Activated CD4-positive, alpha-beta T cell treated with anti-CD3 and anti-CD28 coated beads for 36 hours (primary cell): ENCODE data around the gene ZNF398. TPM values are rescaled to one million over a fixed set of nuclear protein-coding genes. Genes with fewer than 3 reads are reported as not detected.
"Not testable (repeated sequence)": the region's sequence is repeated elsewhere in the genome, so short reads cannot be mapped to it uniquely, and the experiment has no call there.

Experiments
- ATAC-seq: fragments of 200-7000 bp; cut with Tn5 transposase; one replicate; pipeline ENCODE4 v1.10.0; 2021; ENCODE audit warnings: mild to moderate bottlenecking, moderate library complexity
- CTCF ChIA-PET: fragments of 350-600 bp; sonication (Branson Sonifier 250); formaldehyde crosslinking; loops from one replicate; lab custom pipeline; 2021; ENCODE audit warnings: antibody characterized with exemption; lab: Charles Lee
- POLR2A ChIA-PET: fragments of 350-600 bp; sonication (Branson Sonifier 250); formaldehyde crosslinking; loops from one replicate; lab custom pipeline; 2021; ENCODE audit warnings: antibody characterized with exemption, inconsistent platforms; lab: Charles Lee
- DNase-seq: peaks from one replicate; pipeline ENCODE4 v3.0.0-alpha.2; 2020
- H3K27ac Mint-ChIP-seq: one replicate; pipeline ENCODE4 v1.8.0; 2021; ENCODE audit warnings: mixed read lengths
- H3K27me3 Mint-ChIP-seq: one replicate; pipeline ENCODE4 v1.8.0; 2021; ENCODE audit warnings: mixed read lengths
- H3K36me3 Mint-ChIP-seq: one replicate; pipeline ENCODE4 v1.8.0; 2021; ENCODE audit warnings: low read depth, mixed read lengths
- H3K4me1 Mint-ChIP-seq: one replicate; pipeline ENCODE4 v1.8.0; 2021; ENCODE audit warnings: mixed read lengths
- H3K4me3 Mint-ChIP-seq: one replicate; pipeline ENCODE4 v1.8.0; 2021; ENCODE audit warnings: mild to moderate bottlenecking, moderate library complexity, mixed read lengths
- H3K9me3 Mint-ChIP-seq: one replicate; pipeline ENCODE4 v1.8.0; 2021; ENCODE audit warnings: low read depth, mixed read lengths
- intact Hi-C, 2 experiments: fragments of 100-400 bp; cut with DNase I in 1 of 2; cut with micrococcal nuclease in 1 of 2; formaldehyde crosslinking; loops; one replicate each; pipeline versions ENCODE4 v1.14.2 to v1.15.1; 2022 to 2024; cut with DNase I, micrococcal nuclease
- total RNA-seq, 2 experiments: library from RNA; stranded (reverse); gene quantifications; one replicate each; pipeline ENCODE4 v1.2.3, GENCODE V29; 2021

The ZNF398 gene
- total RNA-seq, 2 experiments from 2014 or later = 9.6 to 10.5 TPM

DNA sequence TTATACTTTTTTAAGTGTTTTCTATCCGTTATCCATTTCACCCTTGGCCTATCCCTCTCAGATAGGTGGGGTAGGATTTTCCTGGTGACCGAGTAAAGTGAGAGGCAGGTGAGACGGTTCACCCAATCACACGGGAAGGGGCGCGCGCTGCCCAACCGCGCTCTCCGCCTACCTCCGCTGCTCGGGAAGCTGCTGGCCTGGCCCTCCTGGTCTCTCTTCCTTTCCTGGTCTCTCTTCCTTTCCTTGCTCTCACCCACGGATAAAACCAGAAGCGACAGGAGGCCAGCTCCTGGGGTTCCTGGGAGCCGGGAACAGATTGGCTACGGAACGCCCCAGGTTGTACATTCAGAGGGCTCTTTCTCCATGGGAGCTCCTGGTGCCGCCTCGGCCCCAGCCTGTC lies 77.9 kb downstream of the ZNF398 start:
- ATAC-seq (no peak), DNase-seq (no peak)
- intact Hi-C loops = no loop called here
- no peaks in the 10 kb centered on the region for H3K9me3 Mint-ChIP-seq
- no peak overlapping the region for H3K27ac Mint-ChIP-seq
- peaks cover 2% of the 10 kb centered on the region for H3K27me3 Mint-ChIP-seq
- CTCF ChIA-PET = no interaction called here
- H3K4me1 Mint-ChIP-seq = no peaks in the 10 kb centered on the region
- H3K4me3 Mint-ChIP-seq = no peak overlapping the region
- peaks cover 36% of the 10 kb centered on the region for H3K36me3 Mint-ChIP-seq
- POLR2A ChIA-PET = no interaction called here

DNA sequence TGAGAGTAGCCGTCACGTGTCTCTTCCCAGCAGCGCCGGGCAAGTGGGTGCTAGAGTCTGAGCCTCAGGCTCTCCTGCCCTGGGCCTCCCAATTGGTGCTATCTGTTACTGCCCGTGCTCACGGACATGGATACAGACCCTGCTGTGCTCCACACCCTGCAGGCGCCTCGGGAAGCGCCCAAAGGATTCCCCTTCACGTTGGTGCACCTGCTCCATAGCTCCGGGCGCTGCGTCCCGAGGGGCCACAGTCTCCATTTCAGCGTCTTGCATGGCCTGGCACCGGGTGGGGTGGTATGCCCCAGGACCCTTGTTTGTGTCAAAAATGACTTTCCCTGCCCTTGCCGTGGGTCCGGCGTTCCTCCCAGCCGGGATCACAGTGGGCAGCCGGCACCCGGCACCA lies 78.4 kb downstream of the ZNF398 start:
- ChIA-PET CTCF (no interaction called here), POLR2A (no interaction called here)
- intact Hi-C loops = no loop called here
- peaks cover 2% of the 10 kb centered on the region for H3K27me3 Mint-ChIP-seq
- ATAC-seq = no peak
- no peak overlapping the region for H3K4me3 Mint-ChIP-seq
- H3K27ac Mint-ChIP-seq = no peak overlapping the region
- no peaks in the 10 kb centered on the region for H3K4me1 Mint-ChIP-seq
- H3K36me3 Mint-ChIP-seq = peaks cover 36% of the 10 kb centered on the region
- no peaks in the 10 kb centered on the region for H3K9me3 Mint-ChIP-seq
- no peak for DNase-seq

DNA sequence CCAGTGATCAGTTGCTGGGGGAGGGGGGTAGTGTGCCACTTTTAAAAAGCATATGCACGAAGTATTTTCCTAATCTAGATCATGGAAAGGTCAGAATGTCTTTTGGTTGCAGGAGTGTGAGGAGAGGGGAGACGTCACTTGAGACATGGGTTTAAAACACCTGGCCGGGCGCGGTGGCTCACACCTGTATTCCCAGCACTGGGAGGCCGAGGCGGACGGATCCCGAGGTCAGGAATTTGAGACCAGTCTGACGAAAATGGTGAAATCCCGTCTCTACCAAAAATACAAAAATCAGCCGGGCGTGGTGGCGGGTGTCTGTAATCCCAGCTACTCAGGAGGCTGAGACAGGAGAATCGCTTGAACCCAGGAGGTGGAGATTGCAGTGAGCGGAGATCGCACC lies 79.1 kb downstream of the ZNF398 start:
- H3K27ac Mint-ChIP-seq, intact Hi-C loops, CTCF ChIA-PET, H3K4me3 Mint-ChIP-seq, DNase-seq, ATAC-seq, H3K27me3 Mint-ChIP-seq, H3K4me1 Mint-ChIP-seq, H3K9me3 Mint-ChIP-seq: not testable (repeated sequence)
- POLR2A ChIA-PET = interaction anchor here (1.3 kb wide), 1 partner anchor 36 kb away, joined by 3 read pairs; the partner anchor contains the start of gene ZNF783
- H3K36me3 Mint-ChIP-seq = peaks cover 30% of the 10 kb centered on the region

DNA sequence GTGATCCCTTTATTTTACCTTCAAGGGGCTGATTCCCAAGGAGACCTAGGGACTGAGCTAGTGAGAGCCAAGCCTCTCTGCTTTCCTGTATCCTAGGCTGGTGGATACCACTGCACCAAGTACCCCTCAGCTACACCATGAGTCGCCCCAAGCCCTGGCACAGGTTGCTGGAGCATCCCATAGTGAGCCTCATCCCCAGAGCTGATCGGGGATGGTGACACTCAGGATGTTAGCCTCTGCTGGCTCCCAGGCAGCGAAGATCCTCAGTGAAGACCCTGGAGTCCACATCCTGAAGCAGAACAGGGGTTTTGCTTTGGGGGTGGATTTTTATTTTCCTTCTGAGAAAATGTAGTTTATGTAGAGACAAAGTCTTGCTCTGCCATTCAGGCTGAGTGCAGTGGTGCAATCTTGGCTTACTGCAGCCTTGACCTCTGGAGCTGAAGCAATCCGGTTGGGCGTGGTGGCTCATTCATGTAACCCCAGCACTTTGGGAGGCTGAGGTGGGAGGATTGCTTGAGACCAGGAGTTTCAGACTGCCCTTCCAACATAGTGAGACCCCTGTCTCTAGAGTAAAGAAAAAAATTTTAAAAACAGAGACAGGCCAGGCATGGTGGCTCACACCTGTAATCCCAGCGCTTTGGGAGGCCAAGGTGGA lies 79.7 kb downstream of the ZNF398 start:
- Mint-ChIP-seq H3K9me3 (no peaks in the 10 kb centered on the region), H3K36me3 (peaks cover 26% of the 10 kb centered on the region), H3K27me3 (peaks cover 4% of the 10 kb centered on the region), H3K4me3 (no peak overlapping the region), H3K27ac (no peak overlapping the region), H3K4me1 (no peaks in the 10 kb centered on the region)
- intact Hi-C loops = no loop called here
- ChIA-PET POLR2A (interaction anchor here (1.3 kb wide), 1 partner anchor 35 kb away, joined by 3 read pairs; the partner anchor contains the start of gene ZNF783), CTCF (no interaction called here)
- ATAC-seq (no peak), DNase-seq (no peak)

DNA sequence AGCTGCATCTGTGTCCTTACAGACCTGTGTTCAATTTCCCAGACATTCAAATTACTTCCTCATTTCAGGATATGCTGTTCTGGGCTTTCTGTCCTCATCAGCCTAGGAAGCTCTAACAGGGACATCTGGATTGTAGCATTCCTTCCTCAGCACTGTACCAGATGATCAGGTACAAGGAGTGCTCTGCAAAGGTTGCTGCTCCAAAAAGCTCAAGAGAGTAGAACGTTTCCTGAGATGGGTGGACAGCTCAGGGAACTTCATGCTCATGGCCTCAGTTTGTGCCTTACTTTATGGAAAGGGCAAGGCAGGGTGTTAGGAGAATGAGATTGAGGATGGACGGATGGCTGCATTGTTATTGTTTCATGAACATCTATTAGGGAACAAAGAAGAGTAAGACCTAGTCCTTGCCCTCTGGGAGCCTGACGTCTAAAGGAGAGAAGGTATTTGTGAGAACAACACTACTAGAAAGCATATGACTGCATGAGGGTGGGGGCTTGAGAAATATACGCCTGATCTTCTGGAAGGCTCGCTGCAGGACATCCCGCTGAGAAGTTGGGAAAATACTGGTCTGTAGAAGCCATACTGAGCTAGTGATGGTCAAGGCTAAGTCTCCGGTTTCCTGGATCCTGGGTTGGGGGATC lies 81.7 kb downstream of the ZNF398 start:
- ChIA-PET CTCF (no interaction called here), POLR2A (interaction anchor here (1.0 kb wide), 2 partner anchors 19 to 33 kb away, joined by 3 read pairs; partner anchors contain the start of gene ZNF783)
- Mint-ChIP-seq H3K36me3 (peaks cover 17% of the 10 kb centered on the region), H3K9me3 (no peaks in the 10 kb centered on the region), H3K27me3 (peaks cover 9% of the 10 kb centered on the region), H3K4me3 (no peak overlapping the region), H3K4me1 (no peaks in the 10 kb centered on the region), H3K27ac (no peak overlapping the region)
- no peak for DNase-seq
- intact Hi-C loops = no loop called here
- peak; percentile 11 for ATAC-seq

DNA sequence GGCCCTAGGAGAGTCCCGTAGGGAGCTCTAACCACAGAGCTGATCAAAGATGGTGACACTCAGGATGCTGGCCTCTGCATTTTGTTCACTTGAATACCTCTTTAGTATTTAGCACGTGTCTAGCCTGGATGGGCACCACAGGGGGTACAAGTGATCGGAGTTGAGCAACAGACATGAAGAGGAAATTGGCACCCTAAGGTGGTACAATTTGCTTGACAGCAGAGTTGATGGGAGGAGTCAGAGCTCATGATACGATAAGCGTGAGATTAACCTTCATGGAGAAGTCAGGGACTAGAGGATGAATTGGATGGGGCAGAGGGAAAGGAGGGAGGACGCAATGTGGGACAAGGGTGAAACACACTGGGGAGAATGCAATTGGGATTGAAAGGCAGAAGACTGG lies 82.3 kb downstream of the ZNF398 start:
- intact Hi-C loops = no loop called here
- ChIA-PET POLR2A (interaction anchor here (1.0 kb wide), 2 partner anchors 20 to 32 kb away, joined by 3 read pairs; partner anchors contain the start of gene ZNF783), CTCF (no interaction called here)
- no peak for DNase-seq
- H3K36me3 Mint-ChIP-seq = peaks cover 14% of the 10 kb centered on the region
- peak; percentile 14 for ATAC-seq
- peaks cover 12% of the 10 kb centered on the region for H3K27me3 Mint-ChIP-seq
- H3K4me1 Mint-ChIP-seq = no peaks in the 10 kb centered on the region
- H3K9me3 Mint-ChIP-seq = no peaks in the 10 kb centered on the region
- no peak overlapping the region for H3K4me3 Mint-ChIP-seq
- no peak overlapping the region for H3K27ac Mint-ChIP-seq

DNA sequence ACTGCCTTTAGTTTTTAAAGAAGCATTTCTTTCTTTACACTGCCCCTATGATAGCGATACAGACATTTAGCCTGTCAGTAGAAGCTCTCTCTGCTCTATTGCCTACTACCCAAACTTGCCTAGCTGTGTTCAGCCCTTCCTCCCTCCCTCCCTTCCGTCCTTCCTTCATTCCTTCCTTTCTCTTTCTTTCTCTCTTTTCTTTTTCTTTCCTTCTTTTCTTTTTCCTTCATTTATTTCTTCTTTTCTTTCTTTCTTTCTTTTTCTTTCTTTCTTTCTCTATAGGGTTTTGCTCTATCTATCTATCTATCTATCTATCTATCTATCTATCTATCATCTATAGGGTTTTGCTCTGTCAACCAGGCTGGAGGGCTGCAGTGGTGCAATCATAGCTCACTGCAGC lies 85.1 kb downstream of the ZNF398 start:
- Mint-ChIP-seq H3K27ac (no peak overlapping the region), H3K4me3 (no peak overlapping the region), H3K36me3 (no peaks in the 10 kb centered on the region), H3K9me3 (no peaks in the 10 kb centered on the region), H3K4me1 (no peaks in the 10 kb centered on the region), H3K27me3 (peaks cover 12% of the 10 kb centered on the region)
- CTCF ChIA-PET = interaction anchor here (0.6 to 0.9 kb wide), 3 partner anchors 20 to 434 kb away, joined by 3 to 4 read pairs (median 3); no protein-coding TSS in a partner anchor
- intact Hi-C loops = no loop called here
- POLR2A ChIA-PET = interaction anchor here (0.7 to 1.3 kb wide), 3 partner anchors 22 to 264 kb away, joined by 3 to 8 read pairs (median 3); no protein-coding TSS in a partner anchor
- ATAC-seq (no peak), DNase-seq (no peak)

Other genes with a start within 250 kb of the ZNF398 start
- 10 to 100 TPM; 88.3 to 90.1 TPM for gene PDIA4, start 118.9 kb upstream of the ZNF398 start, total RNA-seq
- 1 to 10 TPM; 4.4 to 4.8 TPM for gene ZNF786, start 56.7 kb upstream of the ZNF398 start, total RNA-seq
- under 1 TPM; 0.43 to 0.95 TPM for gene ZNF425, start 21.1 kb upstream of the ZNF398 start, total RNA-seq
- 10 to 100 TPM; 41.1 to 46.3 TPM for gene ZNF282, start 48.1 kb downstream of the ZNF398 start, total RNA-seq
- gene ZNF212, start 92.2 kb downstream of the ZNF398 start, total RNA-seq = 10 to 100 TPM in 1 of 2 experiments, 1 to 10 TPM in 1; 9.9 to 15.9 TPM
- 10 to 100 TPM; 14.5 to 15.4 TPM for gene ZNF783, start 114.7 kb downstream of the ZNF398 start, total RNA-seq